ENCODE data around the gene RALGAPA2. TPM values are rescaled to one million over a fixed set of nuclear protein-coding genes. Genes with fewer than 3 reads are reported as not detected.

Gene RALGAPA2
- polyA plus RNA-seq, 5 donors, result 24.9 to 47.7 (median 38.6) TPM

GRCh38 chr20:20465252-20465651 is 247.2 kb downstream of the RALGAPA2 start:
- no peak for DNase-seq

- no peak for DNase-seq
Measured at GRCh38 chr20:20463933-20464374, 248.5 kb downstream of the RALGAPA2 start.

- no peak for DNase-seq
Measured at GRCh38 chr20:20462185-20462584, 250.3 kb downstream of the RALGAPA2 start.

- no peak for DNase-seq
Measured at GRCh38 chr20:20461551-20461950, 250.9 kb downstream of the RALGAPA2 start.

GRCh38 chr20:20459726-20460125 is 252.7 kb downstream of the RALGAPA2 start:
- DNase-seq, result no peak

- DNase-seq, result no peak
Measured at GRCh38 chr20:20457392-20458126, 254.9 kb downstream of the RALGAPA2 start.

GRCh38 chr20:20456741-20457140 is 255.7 kb downstream of the RALGAPA2 start:
- no peak for DNase-seq

GRCh38 chr20:20455926-20456325 is 256.5 kb downstream of the RALGAPA2 start:
- no peak for DNase-seq

- DNase-seq, result no peak
Measured at GRCh38 chr20:20454850-20455627, 257.4 kb downstream of the RALGAPA2 start.

GRCh38 chr20:20454367-20454766 is 258.1 kb downstream of the RALGAPA2 start:
- no peak for DNase-seq

GRCh38 chr20:20452254-20452676 is 260.2 kb downstream of the RALGAPA2 start:
- no peak for DNase-seq

- no peak for DNase-seq
Measured at GRCh38 chr20:20450521-20450920, 261.9 kb downstream of the RALGAPA2 start.

GRCh38 chr20:20448881-20449280 is 263.6 kb downstream of the RALGAPA2 start:
- DNase-seq, result no peak

- peak; percentile 57 to 64 for DNase-seq
Measured at GRCh38 chr20:20447196-20447595, 265.2 kb downstream of the RALGAPA2 start.

- DNase-seq, result no peak
Measured at GRCh38 chr20:20446425-20447015, 265.9 kb downstream of the RALGAPA2 start.

GRCh38 chr20:20446001-20446400 is 266.4 kb downstream of the RALGAPA2 start:
- DNase-seq, result no peak

GRCh38 chr20:20443504-20443903 is 268.9 kb downstream of the RALGAPA2 start:
- DNase-seq, result no peak

- no peak for DNase-seq
Measured at GRCh38 chr20:20442466-20442865, 270.0 kb downstream of the RALGAPA2 start.

- no peak for DNase-seq
Measured at GRCh38 chr20:20440886-20441658, 271.4 kb downstream of the RALGAPA2 start.

GRCh38 chr20:20440481-20440880 is 272.0 kb downstream of the RALGAPA2 start:
- DNase-seq, result no peak

GRCh38 chr20:20439602-20440190 is 272.7 kb downstream of the RALGAPA2 start:
- DNase-seq, result no peak
